ENCODE results near the gene ZNF37A. TPM values are rescaled to one million over a fixed set of nuclear protein-coding genes. Genes with fewer than 3 reads are reported as not detected.

The ZNF37A gene
- total and polyA plus RNA-seq, 9 donors: 7.5 to 26.8 (median 21.2) TPM

GRCh38 chr10:38103756-38104155 is 9.6 kb downstream of the ZNF37A start:
- no peak overlapping the region for H3K4me3 ChIP-seq
- TF ChIP-seq EP300 (IDR thresholded peaks at IDR 0.05) (no peak), CTCF (IDR thresholded peaks at IDR 0.05) (no peak), POLR2A (IDR thresholded peaks at IDR 0.05) (no peak)
- intact Hi-C loops (cut with DNase I): no loop called here

GRCh38 chr10:38112159-38112558 is 18.0 kb downstream of the ZNF37A start:
- H3K4me1 ChIP-seq (ENCODE audit: insufficient read depth): no peaks in the 10 kb centered on the region
- TF ChIP-seq CTCF (IDR thresholded peaks at IDR 0.05) (no peak), POLR2A (IDR thresholded peaks at IDR 0.05) (no peak), EP300 (IDR thresholded peaks at IDR 0.05) (no peak)
- peaks cover 3% of the 10 kb centered on the region for H3K36me3 ChIP-seq
- intact Hi-C loops (cut with DNase I): no loop called here
- no peak overlapping the region for H3K27ac ChIP-seq
- H3K9me3 ChIP-seq: peaks cover 6 to 48% of the 10 kb centered on the region in 2 donors
- no peaks in the 10 kb centered on the region for H3K27me3 ChIP-seq
- 85 to 95% (median 90%) methylated on average over 2 of the region's 2 CpGs for WGBS, 3 donors
- H3K4me3 ChIP-seq: no peak overlapping the region
- no peak for DNase-seq

More at GRCh38 chr10:38103756-38104155, 9.6 kb downstream of the ZNF37A start:
- Histone ChIP-seq H3K4me1 (ENCODE audit: insufficient read depth) (no peaks in the 10 kb centered on the region), H3K9me3 (peaks cover 3 to 36% of the 10 kb centered on the region in 2 donors), H3K27me3 (no peaks in the 10 kb centered on the region), H3K27ac (no peak overlapping the region), H3K36me3 (no peaks in the 10 kb centered on the region)
- WGBS, 3 donors: 96 to 98% (median 97%) methylated on average over 3 of the region's 3 CpGs
- DNase-seq: no peak

GRCh38 chr10:38118072-38118807 is 24.1 kb downstream of the ZNF37A start:
- peaks cover 29 to 56% of the 10 kb centered on the region in 2 donors for H3K9me3 ChIP-seq
- intact Hi-C loops (cut with DNase I): no loop called here
- no peaks in the 10 kb centered on the region for H3K27me3 ChIP-seq
- DNase-seq: no peak
- no peak overlapping the region for H3K4me3 ChIP-seq
- WGBS, 3 donors: 92 to 98% (median 98%) methylated on average over 3 of the region's 3 CpGs
- TF ChIP-seq EP300 (IDR thresholded peaks at IDR 0.05) (no peak), POLR2A (IDR thresholded peaks at IDR 0.05) (no peak), CTCF (IDR thresholded peaks at IDR 0.05) (no peak)
- peaks cover 3% of the 10 kb centered on the region for H3K36me3 ChIP-seq
- H3K27ac ChIP-seq: no peak overlapping the region
- no peaks in the 10 kb centered on the region for H3K4me1 ChIP-seq (ENCODE audit: insufficient read depth)

- DNase-seq: no peak
- 91 to 100% (median 97%) methylated on average over 1 of the region's 1 CpG for WGBS, 3 donors
- TF ChIP-seq CTCF (IDR thresholded peaks at IDR 0.05) (no peak), POLR2A (IDR thresholded peaks at IDR 0.05) (no peak), EP300 (IDR thresholded peaks at IDR 0.05) (no peak)
- peaks cover 33 to 52% of the 10 kb centered on the region in 2 donors for H3K9me3 ChIP-seq
- intact Hi-C loops (cut with DNase I): no loop called here
- no peaks in the 10 kb centered on the region for H3K27me3 ChIP-seq
- H3K4me1 ChIP-seq (ENCODE audit: insufficient read depth): no peaks in the 10 kb centered on the region
- H3K27ac ChIP-seq: no peak overlapping the region
- H3K4me3 ChIP-seq: no peak overlapping the region
- H3K36me3 ChIP-seq: peaks cover 3% of the 10 kb centered on the region
Observed at GRCh38 chr10:38119038-38119437, 24.9 kb downstream of the ZNF37A start.

Data from ovary (tissue), 9 donors.